ENCODE measurements around the gene RND2. TPM values are rescaled to one million over a fixed set of nuclear protein-coding genes. Genes with fewer than 3 reads are reported as not detected.
"Not testable (repeated sequence)": the region's sequence is repeated elsewhere in the genome, so short reads cannot be mapped to it uniquely, and the experiment has no call there.

The RND2 gene
- total RNA-seq, 1 donor from 2014 or later: 0.89 TPM

DNA sequence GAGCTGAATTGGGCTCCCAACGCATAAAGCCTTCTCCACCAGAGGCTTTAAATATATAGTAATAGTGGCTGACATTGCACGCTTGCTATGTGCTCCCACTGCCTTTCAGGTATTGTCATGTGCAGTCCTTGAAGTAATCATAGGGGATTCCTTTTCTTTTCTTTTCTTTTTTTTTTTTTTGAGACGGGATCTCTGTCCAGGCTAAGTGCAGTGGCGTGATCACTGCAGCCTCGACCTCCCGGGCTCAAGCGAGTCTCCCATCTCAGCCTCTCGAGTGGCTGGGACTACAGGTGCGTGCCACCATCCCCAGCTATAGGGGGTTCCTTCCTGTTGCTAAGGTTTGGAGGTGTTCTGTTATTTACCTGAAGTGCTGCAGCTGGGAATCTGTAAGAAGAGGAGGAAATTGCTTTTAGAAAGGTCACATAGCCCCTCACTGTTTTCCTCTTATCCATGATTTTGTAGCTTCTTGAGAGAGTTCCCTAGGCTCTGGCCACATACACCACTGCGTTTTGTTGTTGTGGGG lies 26.0 kb upstream of the RND2 start:
- intact Hi-C loops (cut with DNase I): loop anchor here (5.0 to 10.0 kb wide), 4 partner anchors 37 to 844 kb away; partner anchors contain the start of genes AARSD1, NBR1, PSME3 and RAB5C

GRCh38 chr17:43000894-43001293 lies 24.1 kb upstream of the RND2 start:
- intact Hi-C loops (cut with DNase I); DNase-seq (ENCODE audit: low spot score): not testable (repeated sequence)

More for the DNA sequence above, 26.0 kb upstream of the RND2 start:
- DNase-seq (ENCODE audit: low spot score): no peak

- intact Hi-C loops (cut with DNase I): no loop called here
- no peak for DNase-seq (ENCODE audit: low spot score)
Measured at GRCh38 chr17:43003542-43004172, 21.4 kb upstream of the RND2 start.

GRCh38 chr17:43006639-43007551 lies 18.1 kb upstream of the RND2 start, which contains the start of gene IFI35:
Gene IFI35, plus strand, starts transcription at chr17:43006784. Its CDS starts 164 bp downstream, at chr17:43006948.
- peak; percentile 94 for DNase-seq (ENCODE audit: low spot score)
- intact Hi-C loops (cut with DNase I): no loop called here

DNA sequence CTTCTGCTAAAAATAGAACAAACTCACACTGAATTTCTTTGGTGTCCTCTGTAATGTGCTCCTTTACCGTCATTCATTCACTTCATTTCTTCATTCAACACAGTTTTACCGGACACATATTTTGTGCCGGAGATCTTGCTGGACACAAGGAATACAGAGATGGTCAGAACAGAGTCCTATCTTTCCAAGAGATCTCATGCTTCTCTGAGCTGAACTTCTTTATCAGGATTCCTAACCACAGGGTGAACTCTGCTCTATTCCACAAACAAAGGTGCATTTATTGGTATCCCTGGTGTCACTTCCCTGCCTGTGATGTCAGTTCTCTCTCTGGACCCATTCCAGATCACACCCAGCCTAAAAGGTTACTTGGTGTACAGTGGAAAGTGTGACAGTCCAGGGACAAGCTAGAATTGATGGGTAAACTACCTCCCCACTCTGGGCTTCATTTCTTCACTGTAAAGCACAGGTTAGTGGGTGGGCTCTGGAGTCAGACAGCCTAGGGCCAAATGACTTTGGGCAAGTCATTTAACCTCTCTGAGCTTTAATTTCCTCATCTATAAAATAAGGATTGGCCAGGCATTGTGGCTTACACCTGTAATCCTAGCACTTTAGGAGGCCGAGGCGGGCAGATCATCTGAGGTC lies 14.2 kb upstream of the RND2 start:
- DNase-seq (ENCODE audit: low spot score): no peak
- intact Hi-C loops (cut with DNase I): no loop called here

DNA sequence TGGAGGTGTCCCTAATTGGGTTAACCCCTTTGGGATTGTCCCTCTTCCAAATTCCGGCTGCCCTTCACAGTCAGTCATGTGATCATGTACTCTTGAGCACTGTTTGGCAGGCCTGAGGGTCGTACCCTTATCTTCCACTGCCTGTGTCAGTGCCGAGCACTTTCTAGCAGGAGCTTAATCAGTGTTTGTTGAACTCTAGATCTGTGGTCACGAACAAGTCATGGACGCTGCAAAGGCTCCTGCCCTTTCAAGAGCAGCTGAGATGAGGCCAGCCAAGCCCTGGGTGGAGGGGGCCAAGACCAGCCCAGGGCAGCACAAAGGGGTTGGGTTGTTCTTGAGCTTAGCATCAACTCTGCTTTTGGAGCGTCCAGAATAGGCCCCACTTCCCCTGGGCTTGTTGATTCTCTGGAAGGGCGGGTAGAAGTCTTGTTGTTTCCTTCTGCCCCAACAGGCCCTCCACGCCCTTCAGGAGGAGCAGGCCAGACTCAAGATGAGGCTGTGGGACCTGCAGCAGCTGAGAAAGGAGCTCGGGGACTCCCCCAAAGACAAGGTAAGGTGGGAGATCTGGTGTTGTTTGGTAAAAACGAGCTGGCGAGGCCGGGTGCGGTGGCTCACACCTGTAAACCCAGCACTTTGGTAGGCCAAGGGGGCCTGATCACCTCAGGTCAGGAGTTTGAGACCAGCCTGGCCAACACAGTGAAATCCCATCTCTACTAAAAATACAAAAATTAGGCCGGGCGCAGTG lies 13.1 kb upstream of the RND2 start:
- no peak for DNase-seq (ENCODE audit: low spot score)
- intact Hi-C loops (cut with DNase I): no loop called here

- intact Hi-C loops (cut with DNase I): no loop called here
- no peak for DNase-seq (ENCODE audit: low spot score)
Measured at GRCh38 chr17:43013296-43013695, 11.7 kb upstream of the RND2 start.

- DNase-seq (ENCODE audit: low spot score): no peak
Measured at GRCh38 chr17:43014020-43014648, 10.9 kb upstream of the RND2 start.

DNA sequence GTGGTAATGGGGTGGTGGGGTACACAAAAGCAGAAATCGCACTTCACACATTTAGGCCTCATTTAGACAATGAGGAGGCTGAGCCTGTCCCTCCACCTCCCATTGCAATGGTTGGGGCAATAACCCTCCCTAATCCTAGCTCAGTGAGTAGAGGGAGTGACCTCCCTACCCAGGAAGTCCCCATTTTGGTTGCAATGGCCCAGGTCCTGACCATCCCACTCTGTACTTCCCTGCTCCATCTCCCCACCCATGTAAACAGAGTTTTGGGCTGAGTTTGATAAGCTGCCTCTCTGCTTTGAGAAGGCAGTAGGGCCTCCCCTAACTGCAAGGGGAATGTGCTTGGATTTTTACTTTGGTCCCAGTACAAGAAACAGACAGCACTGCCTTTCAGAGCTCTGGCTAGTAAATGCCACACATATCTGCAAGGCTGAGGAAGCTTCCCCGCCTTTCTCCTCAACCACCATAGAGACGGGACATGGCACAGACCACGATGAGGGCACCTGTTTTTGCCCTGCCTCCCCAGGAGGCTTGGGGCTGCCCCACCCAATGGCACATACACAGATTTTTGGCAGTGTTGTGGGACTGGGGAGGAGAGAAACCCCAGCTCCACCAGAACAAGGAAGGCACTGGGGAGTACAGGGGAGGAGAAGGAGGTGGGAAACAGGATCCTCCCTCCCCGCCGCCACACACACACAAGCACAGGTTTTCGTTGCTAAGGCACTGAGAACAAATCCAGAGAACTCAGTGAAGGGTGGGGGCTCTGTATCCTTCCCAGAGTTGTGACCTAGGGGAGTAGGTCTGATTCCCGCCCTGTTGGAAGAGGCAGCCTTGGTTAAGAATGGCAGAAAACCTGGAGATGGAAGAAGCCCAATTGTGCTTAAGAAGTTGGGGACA lies 10.1 kb upstream of the RND2 start:
- intact Hi-C loops (cut with DNase I): no loop called here

More at GRCh38 chr17:43014020-43014648, 10.9 kb upstream of the RND2 start:
- intact Hi-C loops (cut with DNase I): no loop called here

DNA sequence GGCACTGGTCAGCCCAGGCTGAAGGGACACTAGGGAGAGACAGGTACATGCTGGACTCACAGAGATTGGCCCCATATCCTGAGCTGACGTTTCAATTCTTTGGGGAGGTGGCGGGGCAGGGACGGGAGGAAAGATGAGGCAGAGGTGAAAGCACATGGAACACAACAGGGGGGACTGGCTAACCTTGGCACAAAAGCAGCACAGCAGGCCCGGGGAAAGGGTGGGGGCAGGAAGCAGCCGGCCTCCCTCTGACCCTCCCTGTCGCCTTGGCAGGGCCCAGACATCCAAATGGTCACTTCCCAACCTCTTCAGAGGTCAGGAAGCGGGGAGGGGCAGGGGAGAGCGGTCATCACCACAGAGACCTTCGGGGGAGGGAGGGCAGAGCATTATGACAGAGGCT lies 9.5 kb upstream of the RND2 start:
- peak; percentile 82 for DNase-seq (ENCODE audit: low spot score)
- intact Hi-C loops (cut with DNase I): no loop called here

More for the DNA sequence above, 10.1 kb upstream of the RND2 start:
- no peak for DNase-seq (ENCODE audit: low spot score)

DNA sequence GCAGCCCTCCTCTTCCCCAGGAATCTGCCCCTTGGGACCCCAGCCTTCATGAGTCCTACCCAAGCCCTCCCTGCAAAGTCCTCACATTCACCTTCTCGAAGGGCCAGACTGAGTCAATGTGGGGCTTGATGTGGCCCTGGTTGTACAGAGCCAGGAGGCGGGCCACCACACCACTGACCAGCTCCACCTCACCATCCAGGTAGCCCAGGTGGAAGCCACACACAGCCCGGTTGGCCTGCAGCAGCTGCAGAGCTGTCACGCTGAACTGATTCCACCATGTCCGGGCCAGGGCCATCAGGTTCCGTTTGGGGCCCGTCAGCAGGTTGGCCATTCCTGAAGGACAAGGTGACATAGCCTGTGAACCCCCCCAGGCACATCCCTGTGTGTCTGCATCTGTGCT lies 8.8 kb upstream of the RND2 start:
- no peak for DNase-seq (ENCODE audit: low spot score)
- intact Hi-C loops (cut with DNase I): no loop called here

GRCh38 chr17:43018008-43018853 lies 6.8 kb upstream of the RND2 start:
- no peak for DNase-seq (ENCODE audit: low spot score)
- intact Hi-C loops (cut with DNase I): no loop called here

- DNase-seq (ENCODE audit: low spot score): no peak
- intact Hi-C loops (cut with DNase I): no loop called here
Measured at GRCh38 chr17:43018932-43019331, 6.1 kb upstream of the RND2 start.

- intact Hi-C loops (cut with DNase I): no loop called here
- DNase-seq (ENCODE audit: low spot score): no peak
Measured at GRCh38 chr17:43019418-43019817, 5.6 kb upstream of the RND2 start.

- DNase-seq (ENCODE audit: low spot score): no peak
- intact Hi-C loops (cut with DNase I): loop anchor here (5.0 to 10.0 kb wide), 2 partner anchors 152 to 315 kb away; partner anchors contain the start of gene NBR1
Measured at GRCh38 chr17:43020030-43020621, 4.9 kb upstream of the RND2 start.
